NT2/D1 (cell line): ENCODE measurements around the gene DRC3.

ENCODE experiments used
- DNase-seq: peaks from one replicate; pipeline ENCODE4 v3.0.0-alpha.2; 2011; ENCODE audit warnings: low read depth, low spot score
- H3K27me3 ChIP-seq: 2 replicates; pipeline ENCODE4 v1.6.0; 2011; ENCODE audit warnings: mild to moderate bottlenecking; ENCODE audit not compliant: insufficient read length, insufficient read depth
- H3K36me3 ChIP-seq: 2 replicates; pipeline ENCODE4 v1.6.1; 2011; ENCODE audit warnings: mild to moderate bottlenecking, low read length, mixed read lengths; ENCODE audit not compliant: insufficient read depth, insufficient read length
- H3K4me1 ChIP-seq: 2 replicates; pipeline ENCODE4 v1.5.1; 2011; ENCODE audit not compliant: insufficient read depth, insufficient read length
- H3K4me3 ChIP-seq: 2 replicates; pipeline ENCODE4 v1.5.1; 2011; ENCODE audit warnings: low read depth; ENCODE audit not compliant: insufficient read length
- H3K9ac ChIP-seq: 2 replicates; pipeline ENCODE4 v1.6.0; 2011; ENCODE audit warnings: low read depth; ENCODE audit not compliant: insufficient read length
- H3K9me3 ChIP-seq: 2 replicates; pipeline ENCODE4 v1.5.1; 2011; ENCODE audit warnings: mild to moderate bottlenecking, low read length; ENCODE audit not compliant: insufficient read depth
- SUZ12 ChIP-seq: IDR thresholded peaks from 2 replicates; pipeline ENCODE4 v1.6.1; 2011; ENCODE audit not compliant: insufficient read length, insufficient read depth; ENCODE audit errors: extremely low read depth
- YY1 ChIP-seq: IDR thresholded peaks from 2 replicates; pipeline ENCODE4 v1.6.1; 2011; ENCODE audit not compliant: insufficient read length, insufficient read depth
- ZNF274 ChIP-seq: IDR thresholded peaks from 2 replicates; pipeline ENCODE4 v1.6.1; 2011; ENCODE audit warnings: mild to moderate bottlenecking, low read depth, low read length

DRC3 gene

GRCh38 chr17:17929655-17930380, 42.8 kb upstream of the DRC3 start:
- H3K27me3 ChIP-seq, result no peaks in the 10 kb centered on the region
- H3K9ac ChIP-seq, result no peak overlapping the region
- no peak overlapping the region for H3K4me3 ChIP-seq
- DNase-seq, result no peak
- H3K4me1 ChIP-seq, result no peaks in the 10 kb centered on the region
- TF ChIP-seq SUZ12 (no peak), ZNF274 (no peak), YY1 (no peak)
- no peaks in the 10 kb centered on the region for H3K9me3 ChIP-seq
- no peaks in the 10 kb centered on the region for H3K36me3 ChIP-seq

- H3K4me1 ChIP-seq, result no peaks in the 10 kb centered on the region
- no peaks in the 10 kb centered on the region for H3K27me3 ChIP-seq
- no peaks in the 10 kb centered on the region for H3K36me3 ChIP-seq
- no peak for DNase-seq
- H3K4me3 ChIP-seq, result no peak overlapping the region
- H3K9ac ChIP-seq, result no peak overlapping the region
- TF ChIP-seq YY1 (no peak), ZNF274 (no peak), SUZ12 (no peak)
- H3K9me3 ChIP-seq, result no peaks in the 10 kb centered on the region
Observed at GRCh38 chr17:17930674-17931073, 42.0 kb upstream of the DRC3 start.

GRCh38 chr17:17931159-17931558, 41.5 kb upstream of the DRC3 start:
- Histone ChIP-seq H3K4me3 (no peak overlapping the region), H3K9me3 (no peaks in the 10 kb centered on the region), H3K9ac (no peak overlapping the region), H3K27me3 (no peaks in the 10 kb centered on the region), H3K4me1 (no peaks in the 10 kb centered on the region), H3K36me3 (no peaks in the 10 kb centered on the region)
- TF ChIP-seq SUZ12 (no peak), ZNF274 (no peak), YY1 (no peak)
- DNase-seq, result no peak

GRCh38 chr17:17933775-17934174, 38.9 kb upstream of the DRC3 start:
- no peaks in the 10 kb centered on the region for H3K36me3 ChIP-seq
- H3K4me3 ChIP-seq, result no peak overlapping the region
- no peaks in the 10 kb centered on the region for H3K27me3 ChIP-seq
- H3K9ac ChIP-seq, result no peak overlapping the region
- no peak for DNase-seq
- no peaks in the 10 kb centered on the region for H3K4me1 ChIP-seq
- H3K9me3 ChIP-seq, result no peaks in the 10 kb centered on the region
- TF ChIP-seq YY1, result no peak
- TF ChIP-seq ZNF274, result no peak
- no peak for TF ChIP-seq SUZ12

GRCh38 chr17:17934214-17934613, 38.4 kb upstream of the DRC3 start:
- Histone ChIP-seq H3K27me3 (no peaks in the 10 kb centered on the region), H3K9ac (no peak overlapping the region), H3K9me3 (no peaks in the 10 kb centered on the region), H3K4me1 (no peaks in the 10 kb centered on the region), H3K4me3 (no peak overlapping the region), H3K36me3 (no peaks in the 10 kb centered on the region)
- TF ChIP-seq ZNF274, result no peak
- no peak for TF ChIP-seq YY1
- TF ChIP-seq SUZ12, result no peak
- no peak for DNase-seq

- no peaks in the 10 kb centered on the region for H3K27me3 ChIP-seq
- no peaks in the 10 kb centered on the region for H3K36me3 ChIP-seq
- H3K9ac ChIP-seq, result no peak overlapping the region
- no peak overlapping the region for H3K4me3 ChIP-seq
- H3K4me1 ChIP-seq, result no peaks in the 10 kb centered on the region
- no peak for TF ChIP-seq ZNF274
- no peak for TF ChIP-seq YY1
- TF ChIP-seq SUZ12, result no peak
- no peaks in the 10 kb centered on the region for H3K9me3 ChIP-seq
- DNase-seq, result no peak
Observed at GRCh38 chr17:17934806-17935205, 37.9 kb upstream of the DRC3 start.

- no peak for TF ChIP-seq SUZ12
- no peak for TF ChIP-seq ZNF274
- TF ChIP-seq YY1, result no peak
- Histone ChIP-seq H3K4me1 (no peaks in the 10 kb centered on the region), H3K9me3 (no peaks in the 10 kb centered on the region), H3K4me3 (no peak overlapping the region), H3K36me3 (no peaks in the 10 kb centered on the region), H3K27me3 (no peaks in the 10 kb centered on the region), H3K9ac (no peak overlapping the region)
- DNase-seq, result no peak
Observed at GRCh38 chr17:17935321-17936271, 37.1 kb upstream of the DRC3 start.
